Measurements from ENCODE around the gene DTL.
A peak's percentile ranks its signal among the peaks of the same experiment; 100 is the strongest.

DTL gene

GRCh38 chr1:212055333-212055732 lies 19.8 kb downstream of the DTL start:
- TF ChIP-seq, protein P1, sequence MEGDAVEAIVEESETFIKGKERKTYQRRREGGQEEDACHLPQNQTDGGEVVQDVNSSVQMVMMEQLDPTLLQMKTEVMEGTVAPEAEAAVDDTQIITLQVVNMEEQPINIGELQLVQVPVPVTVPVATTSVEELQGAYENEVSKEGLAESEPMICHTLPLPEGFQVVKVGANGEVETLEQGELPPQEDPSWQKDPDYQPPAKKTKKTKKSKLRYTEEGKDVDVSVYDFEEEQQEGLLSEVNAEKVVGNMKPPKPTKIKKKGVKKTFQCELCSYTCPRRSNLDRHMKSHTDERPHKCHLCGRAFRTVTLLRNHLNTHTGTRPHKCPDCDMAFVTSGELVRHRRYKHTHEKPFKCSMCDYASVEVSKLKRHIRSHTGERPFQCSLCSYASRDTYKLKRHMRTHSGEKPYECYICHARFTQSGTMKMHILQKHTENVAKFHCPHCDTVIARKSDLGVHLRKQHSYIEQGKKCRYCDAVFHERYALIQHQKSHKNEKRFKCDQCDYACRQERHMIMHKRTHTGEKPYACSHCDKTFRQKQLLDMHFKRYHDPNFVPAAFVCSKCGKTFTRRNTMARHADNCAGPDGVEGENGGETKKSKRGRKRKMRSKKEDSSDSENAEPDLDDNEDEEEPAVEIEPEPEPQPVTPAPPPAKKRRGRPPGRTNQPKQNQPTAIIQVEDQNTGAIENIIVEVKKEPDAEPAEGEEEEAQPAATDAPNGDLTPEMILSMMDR (IDR thresholded peaks at IDR 0.05; ENCODE audit: low read depth, low read length) = no peak
- DNase-seq (ENCODE audit: low read depth in 2 of 2) = no peak
- H3K4me3 ChIP-seq (replicated peaks in 1 of 2; ENCODE audit: low read depth in 2 of 2, low read length in 2 of 2) = no peak overlapping the region

DNA sequence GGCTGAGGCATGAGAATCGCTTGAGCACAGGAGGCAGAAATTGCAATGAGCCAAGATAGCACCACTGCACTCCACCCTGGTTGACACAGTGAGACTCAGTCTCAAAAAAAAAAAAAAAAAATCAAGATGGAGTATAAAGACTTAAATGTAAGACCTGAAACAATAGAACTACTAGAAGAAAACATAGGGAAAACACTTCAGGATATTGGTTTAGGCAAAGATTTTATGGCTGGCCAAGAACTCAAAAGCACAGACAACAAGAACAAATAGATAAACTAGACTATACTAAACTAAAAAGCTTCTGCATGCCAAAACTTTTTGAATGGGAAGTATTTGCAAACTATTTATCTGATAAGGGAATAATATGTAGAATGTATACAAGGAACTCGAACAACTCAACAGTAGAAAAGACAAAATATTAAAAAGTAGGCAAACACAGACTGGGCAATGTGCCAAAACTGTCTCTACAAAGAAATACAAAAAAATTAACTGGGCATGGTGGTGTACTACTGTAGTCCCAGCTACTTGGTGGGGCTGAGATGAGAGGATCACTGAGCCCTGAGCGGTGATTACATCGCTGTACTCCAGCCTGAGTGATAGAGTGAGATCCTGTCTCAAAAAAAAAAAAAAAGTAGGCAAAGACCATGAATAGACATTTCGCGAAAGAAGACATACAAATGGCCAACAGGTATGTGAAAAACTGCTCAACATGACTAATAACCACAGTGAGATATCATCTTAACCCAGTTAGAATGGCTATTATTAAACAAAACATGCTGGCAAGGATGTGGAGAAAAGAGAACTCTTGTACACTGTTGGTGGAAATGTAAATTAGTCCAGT lies 25.3 kb downstream of the DTL start:
- H3K4me3 ChIP-seq (replicated peaks in 1 of 2; ENCODE audit: low read depth in 2 of 2, low read length in 2 of 2) = no peak overlapping the region
- TF ChIP-seq, protein P1 (IDR thresholded peaks at IDR 0.05; ENCODE audit: low read depth, low read length) = no peak
- no peak for DNase-seq (ENCODE audit: low read depth in 2 of 2)

GRCh38 chr1:212062832-212063438 lies 27.4 kb downstream of the DTL start:
- no peak overlapping the region for H3K4me3 ChIP-seq (replicated peaks in 1 of 2; ENCODE audit: low read depth in 2 of 2, low read length in 2 of 2)
- DNase-seq (ENCODE audit: low read depth in 2 of 2) = peak; percentile 63 to 65
- TF ChIP-seq, protein P1 (IDR thresholded peaks at IDR 0.05; ENCODE audit: low read depth, low read length) = peak; percentile 58

- DNase-seq (ENCODE audit: low read depth in 2 of 2) = no peak
- TF ChIP-seq, protein P1 (IDR thresholded peaks at IDR 0.05; ENCODE audit: low read depth, low read length) = no peak
- no peak overlapping the region for H3K4me3 ChIP-seq (replicated peaks in 1 of 2; ENCODE audit: low read depth in 2 of 2, low read length in 2 of 2)
Observed at GRCh38 chr1:212067787-212068186, 32.2 kb downstream of the DTL start.

DNA sequence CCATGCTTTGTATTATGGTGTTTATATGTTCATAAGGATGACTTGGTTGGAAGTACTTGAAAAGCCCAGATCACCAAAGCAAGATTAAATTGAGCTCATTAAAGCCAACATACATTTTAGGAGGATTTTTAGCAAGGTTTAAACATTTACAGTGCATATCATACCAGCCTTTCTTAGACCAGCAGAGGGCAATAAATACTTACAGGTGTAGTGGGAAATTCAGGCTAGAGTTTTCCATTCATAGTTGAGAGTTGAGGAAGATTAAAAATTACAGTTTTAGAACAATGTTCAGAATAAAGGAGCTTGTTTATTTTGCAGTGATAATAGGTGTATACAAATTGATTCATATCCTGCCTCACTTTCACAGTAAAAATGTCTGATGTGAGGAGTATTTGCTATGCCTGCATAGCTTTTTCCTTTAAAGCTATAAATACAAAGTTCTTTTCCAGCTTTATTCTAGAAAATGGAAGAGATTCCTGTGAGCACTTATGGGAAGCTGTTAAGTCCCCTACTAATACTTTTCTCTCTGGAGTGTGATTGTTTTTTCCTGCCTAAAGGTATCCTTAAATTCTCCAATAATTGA lies 35.3 kb downstream of the DTL start:
- peak; percentile 75 to 80 for DNase-seq (ENCODE audit: low read depth in 2 of 2)
- no peak overlapping the region for H3K4me3 ChIP-seq (replicated peaks in 1 of 2; ENCODE audit: low read depth in 2 of 2, low read length in 2 of 2)
- TF ChIP-seq, protein P1 (IDR thresholded peaks at IDR 0.05; ENCODE audit: low read depth, low read length) = peak; percentile 68

GRCh38 chr1:212072047-212072446 lies 36.5 kb downstream of the DTL start:
- no peak for DNase-seq (ENCODE audit: low read depth in 2 of 2)
- H3K4me3 ChIP-seq (replicated peaks in 1 of 2; ENCODE audit: low read depth in 2 of 2, low read length in 2 of 2) = no peak overlapping the region
- TF ChIP-seq, protein P1 (IDR thresholded peaks at IDR 0.05; ENCODE audit: low read depth, low read length) = no peak
